Progenitor cell of endocrine pancreas (in vitro differentiated cells): ENCODE data around the gene AGBL5. TPM values are rescaled to one million over a fixed set of nuclear protein-coding genes. Genes with fewer than 3 reads are reported as not detected.

Source experiments
- DNase-seq: peaks from one replicate; pipeline ENCODE4 v3.0.0; 2021; ENCODE audit warnings: low spot score; ENCODE audit not compliant: unreplicated experiment
- H3K27ac Mint-ChIP-seq: 2 replicates; pipeline ENCODE4 v1.8.0; 2021; ENCODE audit warnings: mild to moderate bottlenecking, moderate library complexity, mixed read lengths
- H3K27me3 Mint-ChIP-seq: 2 replicates; pipeline ENCODE4 v1.8.0; 2021; ENCODE audit warnings: mixed read lengths
- H3K36me3 Mint-ChIP-seq: 2 replicates; pipeline ENCODE4 v1.8.0; 2022; ENCODE audit warnings: mixed read lengths; ENCODE audit not compliant: insufficient read depth
- H3K4me1 Mint-ChIP-seq: 2 replicates; pipeline ENCODE4 v1.8.0; 2021; ENCODE audit warnings: low read depth, mixed read lengths
- H3K4me3 Mint-ChIP-seq: 2 replicates; pipeline ENCODE4 v1.8.0; 2021; ENCODE audit warnings: low read depth, mild to moderate bottlenecking, moderate library complexity, mixed read lengths
- H3K9me3 Mint-ChIP-seq: 2 replicates; pipeline ENCODE4 v1.8.0; 2021; ENCODE audit warnings: low read depth, mixed read lengths
- CTCF ChIP-seq: fragments of 200-600 bp; sonication (generic); IDR thresholded peaks from one replicate; pipeline ENCODE4 v1.5.0; 2021; ENCODE audit warnings: antibody characterized with exemption, mild to moderate bottlenecking; ENCODE audit not compliant: unreplicated experiment
- long read RNA-seq: library from polyadenylated mRNA; unstranded; transcript quantifications from one replicate; pipeline ENCODE4 v2.0.0, GENCODE V29; 2020
- total RNA-seq: library from RNA; stranded (reverse); gene quantifications from 2 replicates; pipeline ENCODE4 v1.2.1, GENCODE V29; 2021

Gene AGBL5
- 58.7 and 60.2 TPM in 2 replicates for total RNA-seq
- long read RNA-seq, partial matches to known transcripts, result 34 of 47 reads
- long read RNA-seq, other reads (novel, unspliced or antisense), result 12 of 47 reads

DNA sequence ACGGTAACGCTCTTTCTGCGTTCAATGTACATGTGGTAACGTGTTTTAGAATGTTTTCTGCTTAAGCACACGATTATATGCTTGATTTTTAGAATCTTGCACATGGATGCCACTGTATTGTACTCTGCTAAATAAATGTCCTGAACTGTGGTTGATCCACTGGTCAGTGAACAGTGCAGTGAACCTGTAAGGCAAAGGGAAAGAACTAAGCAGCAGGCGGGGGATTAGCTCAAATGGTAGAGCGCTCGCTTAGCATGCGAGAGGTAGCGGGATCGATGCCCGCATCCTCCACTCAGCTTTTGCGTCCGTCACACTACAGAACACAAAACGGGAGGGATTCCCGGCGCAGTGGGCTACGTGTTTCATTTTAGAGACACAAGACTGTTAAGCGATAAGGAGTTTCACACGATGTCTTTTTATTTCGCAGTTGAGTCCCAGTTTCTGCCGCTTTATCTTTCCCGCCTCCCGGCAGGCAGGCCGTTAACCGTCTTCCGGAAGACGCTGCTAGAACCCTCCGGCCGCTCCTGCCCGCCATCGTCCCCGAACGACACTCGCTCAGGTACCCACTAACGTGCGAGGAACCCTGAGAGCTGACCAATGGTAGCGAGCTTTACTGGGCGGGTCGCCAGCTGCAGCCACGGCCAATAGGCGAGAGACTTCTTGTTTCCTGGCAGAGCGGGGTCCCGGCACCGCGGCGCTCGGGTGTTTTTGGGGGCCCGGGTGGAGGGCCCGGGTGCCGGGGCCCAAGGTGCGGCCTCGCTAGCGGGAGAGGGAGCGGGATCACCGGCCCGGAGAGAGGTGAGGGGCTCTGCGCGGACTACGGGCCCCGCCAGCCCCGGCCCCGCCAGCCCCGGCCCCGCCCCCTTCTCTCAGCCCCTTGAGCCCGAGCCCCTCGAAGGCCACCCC is at the start of gene AGBL5:
Gene AGBL5, plus strand, starts transcription at position 673 of the 906 bp plus-strand sequence. CDS start 1,291 bp downstream, outside the sequence.
- DNase-seq, result peak; percentile 86
- H3K36me3 Mint-ChIP-seq, result peaks cover 19% of the 10 kb centered on the region

DNA sequence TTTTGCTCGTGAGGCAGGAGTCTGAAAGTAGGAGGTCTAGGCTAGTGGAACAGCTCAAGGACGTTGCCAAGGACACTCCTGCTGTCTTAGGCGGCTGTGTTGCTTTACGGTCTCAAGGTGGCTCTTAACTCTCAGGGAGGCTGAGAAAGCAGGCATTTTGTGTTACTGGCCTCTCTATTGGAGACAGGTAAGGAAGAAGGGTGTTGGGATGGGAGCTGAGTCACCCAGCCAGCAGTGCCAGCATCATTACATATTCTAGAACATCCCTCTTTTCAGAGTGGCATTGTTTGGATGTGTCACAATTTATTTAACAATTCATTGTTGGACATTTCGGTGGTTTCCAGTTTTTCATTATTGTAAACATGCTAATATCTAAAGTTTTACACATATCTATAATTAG is 49.5 kb upstream of the AGBL5 start:
- no peak for TF ChIP-seq CTCF
- DNase-seq, result no peak

More for the DNA sequence above, at the start of gene AGBL5:
- H3K27ac Mint-ChIP-seq, result peak within 1 kb of the TSS; percentile 100
- TF ChIP-seq CTCF, result no peak
- no peaks in the 10 kb centered on the region for H3K9me3 Mint-ChIP-seq
- no peaks in the 10 kb centered on the region for H3K27me3 Mint-ChIP-seq
- peaks cover 13% of the 10 kb centered on the region for H3K4me1 Mint-ChIP-seq
- H3K4me3 Mint-ChIP-seq, result peak within 1 kb of the TSS; percentile 93

DNA sequence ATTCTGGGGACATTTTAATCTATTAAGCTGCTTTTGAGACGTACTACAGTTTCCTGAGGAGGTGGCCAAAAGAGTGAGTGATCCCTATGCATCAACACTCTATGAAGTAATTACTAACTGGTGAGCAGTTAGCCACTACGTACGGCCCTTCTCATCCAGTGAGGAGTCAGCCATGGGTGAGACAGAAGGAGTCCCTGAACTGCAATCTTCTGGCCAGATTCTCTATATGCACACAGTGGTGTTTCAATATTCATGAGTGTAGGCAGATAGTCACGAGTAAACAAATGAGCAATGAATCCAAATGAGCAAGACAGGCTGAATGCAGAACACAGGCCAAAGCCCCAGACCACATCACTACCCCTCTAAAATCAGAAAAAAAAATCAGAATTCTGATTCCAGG is 48.5 kb upstream of the AGBL5 start:
- Mint-ChIP-seq H3K4me3 (no peak overlapping the region), H3K4me1 (peaks cover 2% of the 10 kb centered on the region), H3K27ac (no peak overlapping the region), H3K36me3 (no peaks in the 10 kb centered on the region), H3K27me3 (peaks cover 3% of the 10 kb centered on the region), H3K9me3 (no peaks in the 10 kb centered on the region)
- DNase-seq, result no peak
- no peak for TF ChIP-seq CTCF

More for the DNA sequence above, 49.5 kb upstream of the AGBL5 start:
- Mint-ChIP-seq H3K27ac (no peak overlapping the region), H3K36me3 (no peaks in the 10 kb centered on the region), H3K27me3 (peaks cover 3% of the 10 kb centered on the region), H3K4me3 (no peak overlapping the region), H3K9me3 (no peaks in the 10 kb centered on the region), H3K4me1 (no peaks in the 10 kb centered on the region)

- no peak overlapping the region for H3K27ac Mint-ChIP-seq
- H3K4me3 Mint-ChIP-seq, result no peak overlapping the region
- TF ChIP-seq CTCF, result no peak
- DNase-seq, result no peak
- no peaks in the 10 kb centered on the region for H3K36me3 Mint-ChIP-seq
- H3K9me3 Mint-ChIP-seq, result no peaks in the 10 kb centered on the region
- H3K27me3 Mint-ChIP-seq, result peaks cover 2% of the 10 kb centered on the region
- H3K4me1 Mint-ChIP-seq, result peaks cover 2% of the 10 kb centered on the region
Measured at GRCh38 chr2:27003857-27004256, 47.6 kb upstream of the AGBL5 start.

DNA sequence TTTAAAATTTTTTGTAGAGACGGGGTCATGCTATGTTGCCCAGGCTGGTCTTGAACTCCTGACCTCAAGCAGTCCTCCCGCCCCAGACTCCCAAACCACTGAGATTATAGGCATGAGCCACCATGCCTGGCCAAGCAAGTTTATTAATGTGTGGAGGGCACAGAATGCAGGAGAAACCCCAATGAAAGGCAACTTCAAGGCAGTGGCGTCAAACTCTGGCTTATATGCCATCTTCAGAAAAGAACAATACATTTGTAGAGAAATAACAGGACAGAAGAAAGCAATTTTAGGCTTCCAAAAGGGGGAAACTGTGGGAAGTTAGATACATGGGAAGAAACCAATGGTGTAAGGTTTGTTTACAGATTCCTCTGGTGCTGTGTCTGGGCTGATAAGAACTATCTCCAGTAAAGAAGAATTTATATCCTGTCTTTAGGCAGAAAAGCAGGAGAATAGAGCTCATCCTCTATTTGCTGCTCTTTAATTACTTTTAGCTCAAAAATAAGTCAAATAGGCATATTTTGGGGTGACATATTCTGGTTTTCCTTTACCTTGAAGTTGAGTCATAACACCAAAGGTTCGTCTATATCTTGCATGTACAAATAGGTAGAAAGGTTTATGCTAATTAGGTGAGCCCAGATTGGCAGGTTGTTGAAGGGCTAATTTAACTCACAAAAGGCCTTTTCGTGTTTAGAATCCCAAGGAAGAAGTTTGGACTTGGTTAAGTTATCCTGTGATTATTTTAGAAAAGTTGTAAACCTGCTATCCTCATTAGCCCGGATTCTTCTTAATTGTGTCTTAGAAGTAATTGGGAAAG is 44.7 kb upstream of the AGBL5 start:
- Mint-ChIP-seq H3K36me3 (no peaks in the 10 kb centered on the region), H3K4me1 (peaks cover 2% of the 10 kb centered on the region), H3K27ac (no peak overlapping the region), H3K4me3 (no peak overlapping the region), H3K9me3 (no peaks in the 10 kb centered on the region), H3K27me3 (no peaks in the 10 kb centered on the region)
- TF ChIP-seq CTCF, result no peak
- no peak for DNase-seq
